HG03442 (cell line): Measurements from ENCODE around the gene KNSTRN.

ENCODE experiments used
- ATAC-seq: cut with Tn5 transposase; IDR thresholded peaks from one replicate; pipeline ENCODE4 v1.9.1; 2021; ENCODE audit warnings: mild to moderate bottlenecking, moderate library complexity; ENCODE audit not compliant: unreplicated experiment

The KNSTRN gene

GRCh38 chr15:40382580-40383456 is at the start of gene KNSTRN:
KNSTRN (plus strand) TSS chr15:40382721; CDS start chr15:40382836, 115 bp downstream.
- peak; percentile 94 for ATAC-seq

DNA sequence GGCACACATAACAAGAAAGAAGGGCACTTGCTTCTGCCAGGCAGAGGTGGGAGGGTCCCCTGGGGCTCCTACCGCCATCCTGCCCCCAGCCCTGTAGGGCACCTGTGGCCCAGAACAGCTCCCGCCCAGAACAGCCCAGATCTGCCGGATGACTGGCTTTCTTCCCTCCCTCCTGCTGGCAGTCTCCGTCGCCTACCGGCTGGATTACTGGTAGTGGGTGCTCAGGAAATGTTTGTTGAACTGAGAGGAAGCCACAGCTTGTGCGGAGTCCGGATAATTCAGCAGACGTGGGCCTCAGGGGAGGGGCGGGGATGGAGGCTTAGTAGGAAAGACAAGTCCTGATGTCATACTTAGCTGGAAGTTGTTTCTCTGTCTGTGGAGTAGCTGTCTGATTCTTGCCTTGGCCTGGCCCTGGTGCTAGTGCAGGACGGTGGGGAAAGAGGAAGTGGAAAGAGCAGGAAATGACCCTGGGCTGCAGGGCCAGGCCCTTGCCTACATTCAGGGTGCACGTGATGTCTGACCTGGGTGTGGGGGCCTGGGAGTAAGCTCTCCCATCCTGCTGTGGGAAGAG is 48.5 kb upstream of the KNSTRN start:
- no peak for ATAC-seq

DNA sequence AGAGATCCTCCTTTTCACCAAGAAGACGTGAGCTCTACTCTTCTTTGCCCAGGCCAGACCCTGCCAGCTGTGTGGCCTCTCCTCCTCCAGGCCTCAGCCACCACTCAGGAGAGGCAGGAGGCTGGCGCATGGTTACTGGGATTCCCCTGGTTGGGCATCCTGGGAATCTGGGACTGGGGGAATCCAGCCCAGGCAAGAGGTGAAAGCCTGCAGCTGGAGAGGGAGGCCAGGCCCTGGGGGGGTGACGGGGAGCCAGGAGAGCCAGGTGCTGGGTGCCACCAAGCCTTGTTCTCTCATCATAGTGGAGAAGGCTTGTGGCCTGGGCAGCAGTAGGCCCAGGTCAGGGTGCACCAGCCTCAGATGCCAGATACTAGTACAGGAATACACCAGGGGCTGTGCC is 48.0 kb upstream of the KNSTRN start:
- no peak for ATAC-seq

- no peak for ATAC-seq
Measured at GRCh38 chr15:40334941-40335795, 47.4 kb upstream of the KNSTRN start.

DNA sequence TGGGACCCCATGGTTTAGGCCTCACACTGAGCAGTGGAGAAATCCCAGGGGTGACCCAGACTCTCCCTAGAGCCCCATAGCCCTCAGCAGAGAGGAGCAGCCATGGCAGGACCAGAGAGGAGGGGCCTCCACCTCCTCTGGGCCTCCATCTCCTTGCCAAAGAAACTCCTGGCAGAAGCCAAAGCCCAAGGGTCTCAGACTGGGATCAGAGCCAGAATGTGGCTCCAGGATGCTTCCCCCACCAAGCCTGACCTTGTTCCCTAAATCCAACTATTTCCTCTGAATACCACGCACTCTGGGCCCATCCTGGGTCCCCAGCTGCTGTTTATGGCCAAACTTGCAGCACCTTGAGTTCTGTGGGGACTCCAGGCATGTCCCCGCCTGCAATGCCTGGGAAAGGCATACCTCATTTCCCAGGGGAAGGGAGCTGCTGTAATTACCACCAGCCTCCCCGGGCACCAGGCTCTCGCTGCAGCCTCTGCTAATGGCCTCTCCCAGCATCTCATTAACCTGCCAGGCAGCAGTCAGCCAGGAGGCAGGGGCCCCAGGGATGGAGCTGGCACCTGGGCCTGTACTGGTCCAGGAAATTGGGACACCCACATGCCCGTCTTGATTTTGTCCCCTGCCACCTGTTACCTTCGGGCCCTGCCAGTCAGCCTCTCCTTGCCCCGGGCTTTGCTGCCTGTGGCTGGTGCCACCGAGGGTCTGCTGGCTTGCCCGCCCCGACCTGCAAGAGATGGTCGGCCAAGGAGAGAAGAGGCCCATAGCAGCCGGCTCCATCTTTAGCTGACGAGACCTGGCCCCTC is 46.4 kb upstream of the KNSTRN start:
- no peak for ATAC-seq

GRCh38 chr15:40336744-40337122 is 45.8 kb upstream of the KNSTRN start:
- ATAC-seq: no peak

DNA sequence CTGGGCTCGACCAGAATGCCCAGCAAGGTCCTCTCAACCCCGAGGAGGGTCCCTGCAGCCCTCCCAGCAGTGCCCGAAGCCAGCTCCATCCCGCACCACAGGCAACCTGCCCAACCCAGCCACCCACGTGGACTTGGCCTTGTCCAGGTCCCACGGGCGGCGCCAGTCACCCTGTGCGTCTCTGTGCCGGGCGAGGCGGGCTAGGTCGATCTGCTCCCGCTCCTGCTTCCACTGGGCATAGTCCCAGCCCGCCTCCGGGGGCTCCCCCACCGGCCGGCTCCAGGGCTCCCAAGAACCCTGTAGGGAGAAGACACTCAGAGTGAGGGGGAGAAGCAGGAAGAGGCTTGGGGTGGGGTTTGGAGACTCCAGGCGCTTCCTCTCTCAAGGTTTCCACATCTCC is 44.9 kb upstream of the KNSTRN start:
- no peak for ATAC-seq

DNA sequence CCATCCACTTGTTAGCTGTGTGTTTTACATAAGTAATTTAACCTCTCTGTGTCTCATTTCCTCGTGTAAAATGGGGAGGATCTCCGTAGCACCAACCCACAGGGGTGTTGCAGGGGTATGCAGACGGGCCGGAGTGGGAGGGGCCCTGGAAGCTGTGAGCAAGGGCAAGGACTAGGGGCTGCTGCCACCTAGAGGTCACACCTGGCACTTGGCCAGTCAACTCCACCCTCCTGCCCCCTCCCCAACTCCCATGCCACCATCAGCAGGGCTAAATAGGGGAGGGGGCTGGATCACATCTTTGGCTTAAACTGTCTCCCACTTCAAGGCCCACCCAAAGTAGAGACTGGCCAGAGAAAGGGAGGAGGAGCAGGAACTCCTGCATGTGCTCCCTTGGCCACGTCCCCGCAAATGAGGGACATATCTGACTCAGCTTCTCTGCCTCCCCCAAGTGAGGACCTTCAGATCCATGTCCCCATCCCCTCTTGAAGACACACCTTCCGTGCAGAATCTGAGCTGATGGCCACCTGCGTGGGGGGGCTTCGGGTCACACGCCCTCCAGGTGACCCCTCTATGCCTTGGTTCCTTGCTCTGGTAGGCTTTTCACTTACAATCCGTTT is 44.4 kb upstream of the KNSTRN start:
- no peak for ATAC-seq

- no peak for ATAC-seq
Measured at GRCh38 chr15:40338921-40339620, 43.5 kb upstream of the KNSTRN start.

- ATAC-seq: no peak
Measured at GRCh38 chr15:40339621-40339945, 42.9 kb upstream of the KNSTRN start.

GRCh38 chr15:40340038-40340739 is 42.3 kb upstream of the KNSTRN start:
- ATAC-seq: no peak

GRCh38 chr15:40340740-40341400 is 41.7 kb upstream of the KNSTRN start, which contains the start of gene CCDC9B:
CCDC9B (minus strand) TSS chr15:40340939; CDS start chr15:40340819, 120 bp downstream.
- no peak for ATAC-seq

DNA sequence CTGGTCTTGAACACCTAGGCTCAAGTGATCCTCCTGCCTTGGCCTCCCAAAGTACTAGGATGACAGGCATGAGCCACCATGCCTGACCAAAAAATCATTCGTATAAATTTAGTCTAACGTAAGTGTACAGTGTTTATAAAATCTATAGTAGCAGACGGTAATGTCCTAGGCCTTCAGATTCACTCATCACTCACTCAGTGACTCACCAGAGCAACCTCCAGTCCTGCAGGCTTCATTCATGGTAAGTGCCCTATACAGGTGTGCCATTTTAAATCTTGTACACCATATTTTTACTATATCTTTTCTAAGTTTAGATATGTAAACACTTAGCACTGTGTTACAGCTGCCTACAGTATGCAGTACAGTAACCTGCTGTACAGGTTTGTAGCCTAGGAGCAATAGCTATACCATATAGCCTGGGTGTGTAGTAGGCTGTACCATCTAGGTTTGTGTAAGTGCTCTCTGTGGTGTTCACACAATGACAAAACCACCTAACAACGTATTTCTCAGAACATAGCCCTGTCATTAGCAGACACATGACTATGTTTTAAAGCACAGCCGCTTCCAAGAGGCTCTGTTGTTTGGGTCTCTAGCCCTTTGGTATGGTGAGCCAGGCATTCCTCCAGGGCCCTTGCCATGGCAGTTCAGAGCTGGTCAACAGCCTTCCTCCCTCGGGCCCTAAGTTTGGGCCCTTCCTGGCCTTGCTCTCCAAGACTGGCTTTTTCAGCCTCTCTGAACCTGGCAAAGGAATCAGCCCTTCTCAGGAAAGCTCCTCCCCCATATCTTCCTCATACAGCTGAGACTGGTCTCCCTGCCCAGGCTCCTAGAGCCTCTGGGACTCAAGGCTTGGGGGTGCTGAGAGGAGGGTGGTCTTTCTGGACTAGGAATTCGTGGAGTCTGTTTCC is 39.9 kb upstream of the KNSTRN start:
- ATAC-seq: no peak

- ATAC-seq: no peak
Measured at GRCh38 chr15:40343512-40343911, 39.0 kb upstream of the KNSTRN start.

- ATAC-seq: no peak
Measured at GRCh38 chr15:40344217-40344616, 38.3 kb upstream of the KNSTRN start.

- no peak for ATAC-seq
Measured at GRCh38 chr15:40344631-40345120, 37.8 kb upstream of the KNSTRN start.

DNA sequence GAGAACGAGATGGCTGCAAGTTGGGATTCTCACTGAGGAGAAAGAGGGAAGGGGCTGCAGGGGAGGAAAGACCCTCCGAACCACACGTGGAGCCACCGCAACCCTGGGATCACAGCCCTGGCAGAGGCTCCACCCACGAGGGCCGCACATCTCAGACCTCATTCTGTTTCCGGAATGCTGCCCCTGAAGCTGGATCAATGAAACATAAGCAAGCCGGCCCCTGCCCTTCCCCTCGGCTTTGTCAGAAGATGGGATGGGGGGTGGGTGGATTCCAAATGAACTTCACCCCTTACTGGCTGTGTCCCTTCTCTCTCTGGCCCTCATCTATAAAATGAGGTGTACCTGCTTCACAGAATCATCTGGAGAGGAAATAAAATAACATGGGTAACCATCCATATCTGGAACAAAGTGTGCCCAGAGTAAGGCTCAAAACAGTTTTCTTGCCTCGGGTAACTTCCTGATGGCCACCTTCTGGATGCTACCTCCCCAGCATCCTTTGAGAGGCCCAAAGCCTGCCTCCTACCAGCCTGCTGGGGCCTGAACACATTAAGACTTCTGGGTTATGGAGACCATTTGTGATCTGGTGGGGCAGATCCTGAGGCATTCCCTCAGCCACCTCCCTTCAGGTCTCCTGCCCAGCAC is 37.2 kb upstream of the KNSTRN start:
- ATAC-seq: no peak
